Measurements from ENCODE around the gene CCDC148. TPM values are rescaled to one million over a fixed set of nuclear protein-coding genes. Genes with fewer than 3 reads are reported as not detected.

Gene CCDC148
- polyA plus RNA-seq, 3 donors: 0.09 to 0.12 TPM; not detected in 1

GRCh38 chr2:158204741-158205165 lies 251.8 kb downstream of the CCDC148 start:
- WGBS, 3 donors: 79 to 86% (median 83%) methylated on average over 1 of the region's 1 CpG
- H3K27ac ChIP-seq (ENCODE audit: low read depth, low read length): no peak overlapping the region

GRCh38 chr2:158202161-158202815 lies 254.3 kb downstream of the CCDC148 start:
- no peak overlapping the region for H3K27ac ChIP-seq (ENCODE audit: low read depth, low read length)
- WGBS, 3 donors: 58 to 63% (median 58%) methylated on average over 6 of the region's 6 CpGs

GRCh38 chr2:158199928-158200650 lies 256.5 kb downstream of the CCDC148 start:
- WGBS, 3 donors: 82 to 95% (median 87%) methylated on average over 2 of the region's 2 CpGs
- no peak overlapping the region for H3K27ac ChIP-seq (ENCODE audit: low read depth, low read length)

- H3K27ac ChIP-seq (ENCODE audit: low read depth, low read length): no peak overlapping the region
- 56 to 76% (median 64%) methylated on average over 1 of the region's 1 CpG for WGBS, 3 donors
Measured at GRCh38 chr2:158197940-158198339, 258.6 kb downstream of the CCDC148 start.

GRCh38 chr2:158194229-158194628 lies 262.3 kb downstream of the CCDC148 start:
- 93 to 96% (median 94%) methylated on average over 2 of the region's 2 CpGs for WGBS, 3 donors
- H3K27ac ChIP-seq (ENCODE audit: low read depth, low read length): no peak overlapping the region

- no peak overlapping the region for H3K27ac ChIP-seq (ENCODE audit: low read depth, low read length)
- 88 to 92% (median 91%) methylated on average over 2 of the region's 2 CpGs for WGBS, 3 donors
Measured at GRCh38 chr2:158192515-158193443, 263.8 kb downstream of the CCDC148 start.

GRCh38 chr2:158191076-158191895 lies 265.3 kb downstream of the CCDC148 start:
- no peak overlapping the region for H3K27ac ChIP-seq (ENCODE audit: low read depth, low read length)
- 25 to 36% (median 34%) methylated on average over 7 of the region's 7 CpGs for WGBS, 3 donors

- no peak overlapping the region for H3K27ac ChIP-seq (ENCODE audit: low read depth, low read length)
Measured at GRCh38 chr2:158189526-158189925, 267.0 kb downstream of the CCDC148 start.

- no peak overlapping the region for H3K27ac ChIP-seq (ENCODE audit: low read depth, low read length)
- WGBS, 3 donors: 85 to 88% (median 87%) methylated on average over 1 of the region's 1 CpG
Measured at GRCh38 chr2:158187908-158188307, 268.6 kb downstream of the CCDC148 start.

GRCh38 chr2:158184556-158185343 lies 271.8 kb downstream of the CCDC148 start:
- WGBS, 3 donors: 77 to 88% (median 88%) methylated on average over 3 of the region's 3 CpGs
- H3K27ac ChIP-seq (ENCODE audit: low read depth, low read length): no peak overlapping the region

GRCh38 chr2:158184001-158184400 lies 272.6 kb downstream of the CCDC148 start:
- 65 to 74% (median 72%) methylated on average over 1 of the region's 1 CpG for WGBS, 3 donors
- H3K27ac ChIP-seq (ENCODE audit: low read depth, low read length): no peak overlapping the region

- WGBS, 3 donors: 80 to 88% (median 81%) methylated on average over 3 of the region's 3 CpGs
Measured at GRCh38 chr2:158182676-158183295, 273.8 kb downstream of the CCDC148 start.

GRCh38 chr2:158181171-158181570 lies 275.4 kb downstream of the CCDC148 start:
- 70 to 91% (median 91%) methylated on average over 2 of the region's 2 CpGs for WGBS, 3 donors

More at GRCh38 chr2:158182676-158183295, 273.8 kb downstream of the CCDC148 start:
- H3K27ac ChIP-seq (ENCODE audit: low read depth, low read length): no peak overlapping the region

GRCh38 chr2:158179660-158180059 lies 276.9 kb downstream of the CCDC148 start:
- no peak overlapping the region for H3K27ac ChIP-seq (ENCODE audit: low read depth, low read length)
- 10 to 41% (median 17%) methylated on average over 2 of the region's 2 CpGs for WGBS, 3 donors

More at GRCh38 chr2:158181171-158181570, 275.4 kb downstream of the CCDC148 start:
- H3K27ac ChIP-seq (ENCODE audit: low read depth, low read length): no peak overlapping the region

GRCh38 chr2:158178646-158179045 lies 277.9 kb downstream of the CCDC148 start:
- H3K27ac ChIP-seq (ENCODE audit: low read depth, low read length): no peak overlapping the region
- 24 to 56% (median 26%) methylated on average over 3 of the region's 3 CpGs for whole genome bisulfite sequencing, 3 donors

- no peak overlapping the region for H3K27ac ChIP-seq (ENCODE audit: low read depth, low read length)
- 89 to 97% (median 94%) methylated on average over 5 of the region's 5 CpGs for WGBS, 3 donors
Measured at GRCh38 chr2:158174956-158175355, 281.6 kb downstream of the CCDC148 start.

- WGBS, 3 donors: 70 to 76% (median 72%) methylated on average over 1 of the region's 1 CpG
- H3K27ac ChIP-seq (ENCODE audit: low read depth, low read length): no peak overlapping the region
Measured at GRCh38 chr2:158174495-158174894, 282.1 kb downstream of the CCDC148 start.
